GM10266 (cell line): ENCODE results near the gene PGGHG.

Experiments used
- DNase-seq: peaks from one replicate; pipeline ENCODE4 v3.0.0; 2012; ENCODE audit errors: extremely low spot score
- TF ChIP-seq, protein P1 (sequence below): IDR thresholded peaks from 2 replicates; pipeline ENCODE4 v1.5.1; 2012; ENCODE audit warnings: mild to moderate bottlenecking, low read depth; ENCODE audit not compliant: control insufficient read depth, insufficient read depth; ENCODE audit errors: missing control alignments

PGGHG gene

GRCh38 chr11:278001-278951 is 10.7 kb upstream of the PGGHG start, which contains the start of gene NLRP6:
TSS of gene NLRP6 (plus strand) at chr11:278407. CDS start at chr11:278570, 163 bp downstream.
- peak; percentile 29 for DNase-seq
- TF ChIP-seq, protein P1, sequence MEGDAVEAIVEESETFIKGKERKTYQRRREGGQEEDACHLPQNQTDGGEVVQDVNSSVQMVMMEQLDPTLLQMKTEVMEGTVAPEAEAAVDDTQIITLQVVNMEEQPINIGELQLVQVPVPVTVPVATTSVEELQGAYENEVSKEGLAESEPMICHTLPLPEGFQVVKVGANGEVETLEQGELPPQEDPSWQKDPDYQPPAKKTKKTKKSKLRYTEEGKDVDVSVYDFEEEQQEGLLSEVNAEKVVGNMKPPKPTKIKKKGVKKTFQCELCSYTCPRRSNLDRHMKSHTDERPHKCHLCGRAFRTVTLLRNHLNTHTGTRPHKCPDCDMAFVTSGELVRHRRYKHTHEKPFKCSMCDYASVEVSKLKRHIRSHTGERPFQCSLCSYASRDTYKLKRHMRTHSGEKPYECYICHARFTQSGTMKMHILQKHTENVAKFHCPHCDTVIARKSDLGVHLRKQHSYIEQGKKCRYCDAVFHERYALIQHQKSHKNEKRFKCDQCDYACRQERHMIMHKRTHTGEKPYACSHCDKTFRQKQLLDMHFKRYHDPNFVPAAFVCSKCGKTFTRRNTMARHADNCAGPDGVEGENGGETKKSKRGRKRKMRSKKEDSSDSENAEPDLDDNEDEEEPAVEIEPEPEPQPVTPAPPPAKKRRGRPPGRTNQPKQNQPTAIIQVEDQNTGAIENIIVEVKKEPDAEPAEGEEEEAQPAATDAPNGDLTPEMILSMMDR, result no peak

- TF ChIP-seq, protein P1, result no peak
- DNase-seq, result peak; percentile 44
These were observed 9.6 kb upstream of the PGGHG start for GRCh38 chr11:279040-279965.

DNA sequence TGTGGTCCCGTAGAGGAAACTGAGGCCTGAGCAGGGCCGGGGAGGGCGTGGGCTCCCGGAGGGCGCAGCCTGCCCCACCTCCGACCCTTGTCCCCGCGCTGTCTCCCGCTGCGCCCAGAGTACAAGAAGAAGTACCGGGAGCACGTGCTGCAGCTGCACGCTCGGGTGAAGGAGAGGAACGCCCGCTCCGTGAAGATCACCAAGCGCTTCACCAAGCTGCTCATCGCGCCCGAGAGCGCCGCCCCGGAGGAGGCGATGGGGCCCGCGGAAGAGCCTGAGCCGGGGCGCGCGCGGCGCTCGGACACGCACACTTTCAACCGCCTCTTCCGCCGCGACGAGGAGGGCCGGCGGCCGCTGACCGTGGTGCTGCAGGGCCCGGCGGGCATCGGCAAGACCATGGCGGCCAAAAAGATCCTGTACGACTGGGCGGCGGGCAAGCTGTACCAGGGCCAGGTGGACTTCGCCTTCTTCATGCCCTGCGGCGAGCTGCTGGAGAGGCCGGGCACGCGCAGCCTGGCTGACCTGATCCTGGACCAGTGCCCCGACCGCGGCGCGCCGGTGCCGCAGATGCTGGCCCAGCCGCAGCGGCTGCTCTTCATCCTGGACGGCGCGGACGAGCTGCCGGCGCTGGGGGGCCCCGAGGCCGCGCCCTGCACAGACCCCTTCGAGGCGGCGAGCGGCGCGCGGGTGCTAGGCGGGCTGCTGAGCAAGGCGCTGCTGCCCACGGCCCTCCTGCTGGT is 8.8 kb upstream of the PGGHG start:
- peak; percentile 50 for DNase-seq
- TF ChIP-seq, protein P1, result no peak

DNA sequence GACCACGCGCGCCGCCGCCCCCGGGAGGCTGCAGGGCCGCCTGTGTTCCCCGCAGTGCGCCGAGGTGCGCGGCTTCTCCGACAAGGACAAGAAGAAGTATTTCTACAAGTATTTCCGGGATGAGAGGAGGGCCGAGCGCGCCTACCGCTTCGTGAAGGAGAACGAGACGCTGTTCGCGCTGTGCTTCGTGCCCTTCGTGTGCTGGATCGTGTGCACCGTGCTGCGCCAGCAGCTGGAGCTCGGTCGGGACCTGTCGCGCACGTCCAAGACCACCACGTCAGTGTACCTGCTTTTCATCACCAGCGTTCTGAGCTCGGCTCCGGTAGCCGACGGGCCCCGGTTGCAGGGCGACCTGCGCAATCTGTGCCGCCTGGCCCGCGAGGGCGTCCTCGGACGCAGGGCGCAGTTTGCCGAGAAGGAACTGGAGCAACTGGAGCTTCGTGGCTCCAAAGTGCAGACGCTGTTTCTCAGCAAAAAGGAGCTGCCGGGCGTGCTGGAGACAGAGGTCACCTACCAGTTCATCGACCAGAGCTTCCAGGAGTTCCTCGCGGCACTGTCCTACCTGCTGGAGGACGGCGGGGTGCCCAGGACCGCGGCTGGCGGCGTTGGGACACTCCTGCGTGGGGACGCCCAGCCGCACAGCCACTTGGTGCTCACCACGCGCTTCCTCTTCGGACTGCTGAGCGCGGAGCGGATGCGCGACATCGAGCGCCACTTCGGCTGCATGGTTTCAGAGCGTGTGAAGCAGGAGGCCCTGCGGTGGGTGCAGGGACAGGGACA is 8.0 kb upstream of the PGGHG start:
- peak; percentile 39 for DNase-seq
- TF ChIP-seq, protein P1, result no peak

GRCh38 chr11:281486-282161 is 7.3 kb upstream of the PGGHG start:
- TF ChIP-seq, protein P1, result no peak
- peak; percentile 27 for DNase-seq

DNA sequence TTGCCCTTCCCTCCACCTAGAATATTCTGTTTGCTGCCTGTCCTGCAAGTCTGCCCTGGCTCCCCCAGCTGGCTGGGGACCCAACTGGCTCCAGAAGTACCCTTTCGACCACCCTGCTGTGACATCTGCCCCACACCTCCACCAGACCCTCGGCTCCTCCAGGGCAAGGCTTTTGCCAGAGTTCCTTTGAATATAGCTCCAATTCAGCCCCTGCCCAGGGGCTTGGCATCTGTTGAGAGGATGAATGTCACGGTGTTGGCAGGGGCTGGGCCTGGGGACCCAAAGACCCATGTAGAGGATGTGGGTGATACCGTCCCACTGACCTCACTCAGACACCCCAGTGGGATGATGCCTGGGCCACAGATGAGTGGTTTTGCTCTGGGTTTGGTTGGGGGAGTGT is 6.8 kb upstream of the PGGHG start:
- TF ChIP-seq, protein P1, result no peak
- no peak for DNase-seq
